GM12875 (cell line): Measurements from ENCODE around the gene UPP1.

Experiments used
- H3K4me3 ChIP-seq: one replicate; pipeline ENCODE4 v1.5.1; 2011; ENCODE audit warnings: low read depth, low read length, control low read depth
- CTCF ChIP-seq: IDR thresholded peaks from 2 replicates; pipeline ENCODE4 v1.5.1; 2011; ENCODE audit warnings: low read depth, mild to moderate bottlenecking, control low read depth, inconsistent platforms, low read length, moderate library complexity, borderline replicate concordance; ENCODE audit not compliant: insufficient read depth

Gene UPP1

GRCh38 chr7:48046458-48046857, 42.6 kb upstream of the UPP1 start:
- no peak for TF ChIP-seq CTCF
- H3K4me3 ChIP-seq, result no peak overlapping the region

- TF ChIP-seq CTCF, result no peak
- no peak overlapping the region for H3K4me3 ChIP-seq
These were observed 41.0 kb upstream of the UPP1 start for GRCh38 chr7:48048113-48048512.

- TF ChIP-seq CTCF, result no peak
- H3K4me3 ChIP-seq, result no peak overlapping the region
These were observed 39.2 kb upstream of the UPP1 start for GRCh38 chr7:48049850-48050249.

GRCh38 chr7:48052748-48053147, 36.3 kb upstream of the UPP1 start:
- TF ChIP-seq CTCF, result no peak
- no peak overlapping the region for H3K4me3 ChIP-seq

- H3K4me3 ChIP-seq, result no peak overlapping the region
- TF ChIP-seq CTCF, result no peak
These were observed 35.3 kb upstream of the UPP1 start for GRCh38 chr7:48053736-48054135.

GRCh38 chr7:48058990-48059389, 30.1 kb upstream of the UPP1 start:
- TF ChIP-seq CTCF, result no peak

GRCh38 chr7:48059706-48060105, 29.4 kb upstream of the UPP1 start:
- no peak overlapping the region for H3K4me3 ChIP-seq
- no peak for TF ChIP-seq CTCF

More at GRCh38 chr7:48058990-48059389, 30.1 kb upstream of the UPP1 start:
- no peak overlapping the region for H3K4me3 ChIP-seq
